OCI-LY7 (cell line): ENCODE measurements around the gene MUC22.

ENCODE experiments used
- EZH2phosphoT487 ChIP-seq: fragments of 200-600 bp; sonication (generic); IDR thresholded peaks from 2 replicates; pipeline ENCODE4 v1.6.1; 2018; ENCODE audit warnings: low read depth, borderline replicate concordance, mild to moderate bottlenecking, mixed run types, antibody characterized with exemption, low read length, moderate library complexity, mixed read lengths
- TF ChIP-seq, protein P1 (sequence below): fragments of 200-600 bp; sonication (generic); conservative IDR thresholded peaks from 2 replicates; pipeline ENCODE4 v1.5.1; 2014; ENCODE audit warnings: mild to moderate bottlenecking, antibody characterized with exemption, low read length, moderate library complexity, mixed read lengths

DNA sequence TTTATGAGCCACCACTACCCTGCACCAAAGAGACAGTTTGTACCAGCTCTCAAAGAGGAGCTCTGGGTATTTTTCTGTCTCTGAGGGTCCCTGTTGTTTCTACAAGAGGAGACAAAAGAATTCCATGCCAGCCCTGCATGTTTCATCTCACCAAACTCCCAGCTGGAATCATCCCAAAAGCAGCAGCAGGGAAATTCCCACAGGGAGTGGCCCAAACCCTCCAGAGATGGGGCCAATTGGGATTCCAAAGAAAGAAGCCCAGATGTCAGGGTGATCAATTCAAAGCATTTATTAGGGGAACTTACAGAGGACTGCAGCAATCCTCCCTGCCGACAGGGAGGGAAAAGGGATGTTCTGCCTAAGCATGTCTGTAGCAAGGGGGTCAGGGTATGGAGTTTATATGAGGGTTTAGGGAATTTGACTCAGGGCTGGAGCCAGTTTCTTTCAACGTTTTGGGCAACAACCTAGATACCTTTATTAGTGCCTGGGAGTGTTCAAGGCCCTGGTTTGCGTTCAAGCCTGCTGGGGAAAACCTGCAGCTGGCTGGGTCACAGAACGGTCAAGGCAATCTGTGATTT lies 47.2 kb downstream of the MUC22 start:
- TF ChIP-seq, protein P1, sequence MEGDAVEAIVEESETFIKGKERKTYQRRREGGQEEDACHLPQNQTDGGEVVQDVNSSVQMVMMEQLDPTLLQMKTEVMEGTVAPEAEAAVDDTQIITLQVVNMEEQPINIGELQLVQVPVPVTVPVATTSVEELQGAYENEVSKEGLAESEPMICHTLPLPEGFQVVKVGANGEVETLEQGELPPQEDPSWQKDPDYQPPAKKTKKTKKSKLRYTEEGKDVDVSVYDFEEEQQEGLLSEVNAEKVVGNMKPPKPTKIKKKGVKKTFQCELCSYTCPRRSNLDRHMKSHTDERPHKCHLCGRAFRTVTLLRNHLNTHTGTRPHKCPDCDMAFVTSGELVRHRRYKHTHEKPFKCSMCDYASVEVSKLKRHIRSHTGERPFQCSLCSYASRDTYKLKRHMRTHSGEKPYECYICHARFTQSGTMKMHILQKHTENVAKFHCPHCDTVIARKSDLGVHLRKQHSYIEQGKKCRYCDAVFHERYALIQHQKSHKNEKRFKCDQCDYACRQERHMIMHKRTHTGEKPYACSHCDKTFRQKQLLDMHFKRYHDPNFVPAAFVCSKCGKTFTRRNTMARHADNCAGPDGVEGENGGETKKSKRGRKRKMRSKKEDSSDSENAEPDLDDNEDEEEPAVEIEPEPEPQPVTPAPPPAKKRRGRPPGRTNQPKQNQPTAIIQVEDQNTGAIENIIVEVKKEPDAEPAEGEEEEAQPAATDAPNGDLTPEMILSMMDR, result no peak
- TF ChIP-seq EZH2phosphoT487, result no peak
